Neural progenitor cell (in vitro differentiated cells): Measurements from ENCODE around the gene PCCA.

ENCODE experiments used
- EZH2 ChIP-seq: fragments of 200-600 bp; sonication (generic); IDR thresholded peaks from 2 replicates; pipeline ENCODE4 v1.6.1; 2017; ENCODE audit warnings: antibody characterized with exemption, mild to moderate bottlenecking, moderate library complexity
- EZH2phosphoT487 ChIP-seq: fragments of 200-600 bp; sonication (generic); IDR thresholded peaks from 2 replicates; pipeline ENCODE4 v1.6.1; 2017; ENCODE audit warnings: antibody characterized with exemption
- TF ChIP-seq, protein P1 (sequence below): fragments of 200-600 bp; sonication (generic); IDR thresholded peaks from 2 replicates; pipeline ENCODE4 v1.5.1; 2017; ENCODE audit warnings: antibody characterized with exemption, mild to moderate bottlenecking

DNA sequence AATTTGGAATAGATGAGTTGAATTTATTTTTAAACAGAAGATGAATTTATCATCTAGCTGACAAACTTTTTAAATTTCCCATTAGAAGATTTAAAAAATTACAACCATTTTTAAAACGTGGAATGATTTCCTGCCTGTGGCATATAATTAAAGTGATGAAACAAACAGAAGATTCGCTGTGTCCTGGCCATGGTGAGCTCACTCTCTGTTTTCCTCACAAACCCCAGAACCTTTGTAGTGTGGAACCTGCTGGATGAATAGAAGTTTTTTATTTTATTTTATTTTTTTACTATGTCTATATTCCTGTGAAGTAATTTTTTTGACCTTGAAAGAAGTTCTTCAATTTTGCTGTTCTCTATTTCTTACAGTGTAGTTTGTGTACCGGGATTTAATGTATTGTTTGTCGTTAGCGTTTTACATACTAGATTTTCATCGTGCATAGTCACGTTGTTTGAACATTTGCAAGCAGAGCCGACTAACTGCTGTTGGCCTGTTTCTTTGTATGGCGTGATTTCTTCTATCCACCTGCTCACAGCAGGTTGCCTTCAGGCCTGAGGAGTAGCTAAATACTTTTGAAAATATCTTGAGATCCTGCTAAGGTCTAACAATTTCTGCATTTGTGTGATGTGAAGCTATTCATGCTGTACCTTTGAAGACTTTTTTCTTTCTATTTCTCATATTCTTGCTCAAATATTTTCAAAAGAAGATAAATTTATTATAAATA lies 350.5 kb downstream of the PCCA start:
- TF ChIP-seq, protein P1, sequence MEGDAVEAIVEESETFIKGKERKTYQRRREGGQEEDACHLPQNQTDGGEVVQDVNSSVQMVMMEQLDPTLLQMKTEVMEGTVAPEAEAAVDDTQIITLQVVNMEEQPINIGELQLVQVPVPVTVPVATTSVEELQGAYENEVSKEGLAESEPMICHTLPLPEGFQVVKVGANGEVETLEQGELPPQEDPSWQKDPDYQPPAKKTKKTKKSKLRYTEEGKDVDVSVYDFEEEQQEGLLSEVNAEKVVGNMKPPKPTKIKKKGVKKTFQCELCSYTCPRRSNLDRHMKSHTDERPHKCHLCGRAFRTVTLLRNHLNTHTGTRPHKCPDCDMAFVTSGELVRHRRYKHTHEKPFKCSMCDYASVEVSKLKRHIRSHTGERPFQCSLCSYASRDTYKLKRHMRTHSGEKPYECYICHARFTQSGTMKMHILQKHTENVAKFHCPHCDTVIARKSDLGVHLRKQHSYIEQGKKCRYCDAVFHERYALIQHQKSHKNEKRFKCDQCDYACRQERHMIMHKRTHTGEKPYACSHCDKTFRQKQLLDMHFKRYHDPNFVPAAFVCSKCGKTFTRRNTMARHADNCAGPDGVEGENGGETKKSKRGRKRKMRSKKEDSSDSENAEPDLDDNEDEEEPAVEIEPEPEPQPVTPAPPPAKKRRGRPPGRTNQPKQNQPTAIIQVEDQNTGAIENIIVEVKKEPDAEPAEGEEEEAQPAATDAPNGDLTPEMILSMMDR, result no peak
- TF ChIP-seq EZH2phosphoT487, result no peak
- no peak for TF ChIP-seq EZH2
